ENCODE data around the gene HSPB1.

The HSPB1 gene

DNA sequence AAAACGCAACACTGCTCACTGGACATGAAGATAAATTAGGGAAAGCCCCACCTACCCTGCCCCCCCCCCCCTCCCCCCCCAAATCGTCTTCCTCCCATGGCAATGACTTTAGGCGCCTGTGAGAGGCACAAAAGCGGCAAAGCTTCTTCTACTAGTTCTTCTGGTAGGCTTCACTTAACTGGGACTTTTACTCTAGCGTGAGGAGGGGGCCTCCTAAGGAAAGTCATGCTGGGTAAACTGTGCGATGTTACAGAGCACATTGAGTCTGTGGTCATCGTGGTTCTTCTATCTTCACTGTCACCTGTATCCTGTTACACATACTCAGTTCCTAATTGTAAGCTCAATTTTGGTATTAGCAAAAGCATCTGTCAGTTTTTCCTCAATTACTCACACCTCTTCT, 25.1 kb downstream of the HSPB1 start:
- H3K27ac ChIP-seq (ENCODE audit: low read length), result no peak overlapping the region
- H3K9me3 ChIP-seq (ENCODE audit: insufficient read depth, low read length), result no peaks in the 10 kb centered on the region
- peaks cover 87% of the 10 kb centered on the region for H4K20me1 ChIP-seq (ENCODE audit: insufficient read depth, low read length)
- no peaks in the 10 kb centered on the region for H3K27me3 ChIP-seq (ENCODE audit: low read depth, low read length)
- no peak overlapping the region for H3K9ac ChIP-seq (ENCODE audit: low read length)
- H3K36me3 ChIP-seq (replicated peaks; ENCODE audit: low read depth, low read length), result peaks cover 56% of the 10 kb centered on the region
- peaks cover 5% of the 10 kb centered on the region; the same call in 1 of the 2 replicates for H3K4me1 ChIP-seq (ENCODE audit: low read length)
- H3K4me3 ChIP-seq (ENCODE audit: low read length), result no peak overlapping the region
- no peak for TF ChIP-seq EZH2phosphoT487 (IDR thresholded peaks at IDR 0.05; ENCODE audit: low read depth)
- TF ChIP-seq, protein P1, sequence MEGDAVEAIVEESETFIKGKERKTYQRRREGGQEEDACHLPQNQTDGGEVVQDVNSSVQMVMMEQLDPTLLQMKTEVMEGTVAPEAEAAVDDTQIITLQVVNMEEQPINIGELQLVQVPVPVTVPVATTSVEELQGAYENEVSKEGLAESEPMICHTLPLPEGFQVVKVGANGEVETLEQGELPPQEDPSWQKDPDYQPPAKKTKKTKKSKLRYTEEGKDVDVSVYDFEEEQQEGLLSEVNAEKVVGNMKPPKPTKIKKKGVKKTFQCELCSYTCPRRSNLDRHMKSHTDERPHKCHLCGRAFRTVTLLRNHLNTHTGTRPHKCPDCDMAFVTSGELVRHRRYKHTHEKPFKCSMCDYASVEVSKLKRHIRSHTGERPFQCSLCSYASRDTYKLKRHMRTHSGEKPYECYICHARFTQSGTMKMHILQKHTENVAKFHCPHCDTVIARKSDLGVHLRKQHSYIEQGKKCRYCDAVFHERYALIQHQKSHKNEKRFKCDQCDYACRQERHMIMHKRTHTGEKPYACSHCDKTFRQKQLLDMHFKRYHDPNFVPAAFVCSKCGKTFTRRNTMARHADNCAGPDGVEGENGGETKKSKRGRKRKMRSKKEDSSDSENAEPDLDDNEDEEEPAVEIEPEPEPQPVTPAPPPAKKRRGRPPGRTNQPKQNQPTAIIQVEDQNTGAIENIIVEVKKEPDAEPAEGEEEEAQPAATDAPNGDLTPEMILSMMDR (IDR thresholded peaks at IDR 0.05; ENCODE audit: low read depth, low read length), result no peak
- no peak overlapping the region for H3K4me2 ChIP-seq (ENCODE audit: low read length)
- peaks cover 89% of the 10 kb centered on the region for H3K79me2 ChIP-seq (ENCODE audit: low read length)
- no peak overlapping the region for H2AFZ ChIP-seq (ENCODE audit: low read depth, low read length)

DNA sequence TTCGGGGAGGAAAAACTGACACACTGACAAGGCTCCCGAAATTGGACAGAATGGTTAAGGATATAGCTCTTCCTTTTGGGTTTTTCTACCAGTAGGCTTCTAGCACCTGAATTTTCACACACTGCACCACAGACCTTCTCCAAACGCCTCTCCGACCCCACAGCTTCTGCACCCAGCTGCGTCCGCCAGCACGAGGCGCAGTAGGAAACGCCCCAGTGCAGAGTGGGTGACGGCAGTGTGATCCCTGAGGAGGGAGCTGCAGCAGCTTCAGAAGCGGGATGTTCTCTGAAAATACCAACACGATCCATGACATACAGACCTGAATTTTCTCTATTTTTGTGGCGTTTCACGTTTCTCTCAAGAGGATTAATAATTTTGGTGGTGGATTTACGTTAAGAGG, 25.9 kb downstream of the HSPB1 start:
- peaks cover 59% of the 10 kb centered on the region for H3K36me3 ChIP-seq (replicated peaks; ENCODE audit: low read depth, low read length)
- H2AFZ ChIP-seq (ENCODE audit: low read depth, low read length), result no peak overlapping the region
- no peaks in the 10 kb centered on the region for H3K9me3 ChIP-seq (ENCODE audit: insufficient read depth, low read length)
- peaks cover 91% of the 10 kb centered on the region for H3K79me2 ChIP-seq (ENCODE audit: low read length)
- no peak for TF ChIP-seq EZH2phosphoT487 (IDR thresholded peaks at IDR 0.05; ENCODE audit: low read depth)
- TF ChIP-seq, protein P1 (IDR thresholded peaks at IDR 0.05; ENCODE audit: low read depth, low read length), result no peak
- peaks cover 89% of the 10 kb centered on the region for H4K20me1 ChIP-seq (ENCODE audit: insufficient read depth, low read length)
- no peak overlapping the region for H3K9ac ChIP-seq (ENCODE audit: low read length)
- no peaks in the 10 kb centered on the region for H3K27me3 ChIP-seq (ENCODE audit: low read depth, low read length)
- H3K4me2 ChIP-seq (ENCODE audit: low read length), result no peak overlapping the region
- no peak overlapping the region for H3K27ac ChIP-seq (ENCODE audit: low read length)
- H3K4me1 ChIP-seq (ENCODE audit: low read length), result peaks cover 5% of the 10 kb centered on the region; the same call in 1 of the 2 replicates
- H3K4me3 ChIP-seq (ENCODE audit: low read length), result no peak overlapping the region

DNA sequence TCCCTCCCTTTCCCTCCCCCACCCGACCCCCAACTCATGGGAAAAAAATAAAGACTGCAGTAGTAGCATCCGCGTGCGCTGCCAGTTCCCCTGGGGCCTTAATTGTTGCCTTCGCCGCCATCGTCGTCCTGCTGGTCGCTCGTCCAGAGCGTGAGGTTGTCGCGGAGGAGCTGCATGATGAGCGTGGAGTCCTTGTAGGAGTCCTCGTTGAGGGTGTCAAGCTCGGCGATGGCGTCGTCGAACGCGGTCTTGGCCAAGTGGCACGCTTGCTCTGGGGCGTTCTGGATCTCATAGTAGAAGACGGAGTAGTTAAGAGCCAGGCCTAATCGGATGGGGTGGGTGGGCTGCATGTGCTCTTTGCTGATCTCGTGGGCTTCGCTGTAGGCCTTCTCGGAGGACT, 27.0 kb downstream of the HSPB1 start:
- Histone ChIP-seq H3K4me3 (ENCODE audit: low read length) (no peak overlapping the region), H3K27me3 (ENCODE audit: low read depth, low read length) (no peaks in the 10 kb centered on the region), H3K79me2 (ENCODE audit: low read length) (peaks cover 100% of the 10 kb centered on the region), H3K27ac (ENCODE audit: low read length) (no peak overlapping the region), H3K9me3 (ENCODE audit: insufficient read depth, low read length) (no peaks in the 10 kb centered on the region), H4K20me1 (ENCODE audit: insufficient read depth, low read length) (peaks cover 91% of the 10 kb centered on the region), H2AFZ (ENCODE audit: low read depth, low read length) (no peak overlapping the region), H3K36me3 (replicated peaks; ENCODE audit: low read depth, low read length) (peaks cover 65% of the 10 kb centered on the region), H3K9ac (ENCODE audit: low read length) (no peak overlapping the region), H3K4me1 (ENCODE audit: low read length) (peaks cover 5% of the 10 kb centered on the region; the same call in 1 of the 2 replicates), H3K4me2 (ENCODE audit: low read length) (no peak overlapping the region)
- no peak for TF ChIP-seq EZH2phosphoT487 (IDR thresholded peaks at IDR 0.05; ENCODE audit: low read depth)

DNA sequence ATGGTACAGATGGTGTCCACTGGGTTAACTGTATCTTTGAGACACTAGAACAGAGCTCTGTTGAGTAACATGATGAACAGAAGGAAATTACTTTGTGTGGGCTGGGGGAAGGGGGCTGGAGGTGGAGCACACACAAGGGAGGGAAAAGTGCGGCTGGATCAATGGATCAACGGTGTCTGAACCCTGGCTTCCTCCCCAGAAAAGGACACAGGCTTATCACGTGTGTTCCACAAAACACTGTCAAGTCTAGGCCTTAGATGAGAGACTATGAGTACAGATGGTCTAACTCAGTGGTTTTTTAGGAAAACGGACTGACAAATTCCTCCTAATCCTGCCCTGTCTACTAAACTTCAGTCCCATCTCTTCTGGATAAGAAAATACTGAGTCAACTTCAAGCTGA, 27.8 kb downstream of the HSPB1 start:
- no peak overlapping the region for H2AFZ ChIP-seq (ENCODE audit: low read depth, low read length)
- peaks cover 100% of the 10 kb centered on the region for H3K79me2 ChIP-seq (ENCODE audit: low read length)
- H3K4me3 ChIP-seq (ENCODE audit: low read length), result no peak overlapping the region
- H3K36me3 ChIP-seq (replicated peaks; ENCODE audit: low read depth, low read length), result peaks cover 63% of the 10 kb centered on the region
- H3K4me1 ChIP-seq (ENCODE audit: low read length), result peaks cover 5% of the 10 kb centered on the region; the same call in 1 of the 2 replicates
- H3K4me2 ChIP-seq (ENCODE audit: low read length), result no peak overlapping the region
- no peaks in the 10 kb centered on the region for H3K9me3 ChIP-seq (ENCODE audit: insufficient read depth, low read length)
- H4K20me1 ChIP-seq (ENCODE audit: insufficient read depth, low read length), result peaks cover 91% of the 10 kb centered on the region
- no peak overlapping the region for H3K9ac ChIP-seq (ENCODE audit: low read length)
- TF ChIP-seq, protein P1 (IDR thresholded peaks at IDR 0.05; ENCODE audit: low read depth, low read length), result no peak
- no peak for TF ChIP-seq EZH2phosphoT487 (IDR thresholded peaks at IDR 0.05; ENCODE audit: low read depth)
- H3K27ac ChIP-seq (ENCODE audit: low read length), result no peak overlapping the region
- no peaks in the 10 kb centered on the region for H3K27me3 ChIP-seq (ENCODE audit: low read depth, low read length)
